Gastrocnemius medialis (tissue), 4 donors: ENCODE measurements around the gene FAAP20. TPM values are rescaled to one million over a fixed set of nuclear protein-coding genes. Genes with fewer than 3 reads are reported as not detected.

Experiments
- ATAC-seq, 2 donors: fragments of 150-250 bp; one replicate each; pipeline ENCODE4 v1.9.1; 2016
- DNase-seq, 2 donors: peaks; one replicate each; pipeline ENCODE4 v3.0.0-alpha.2; 2019
- H3K27ac ChIP-seq, 4 donors: fragments of 200-600 bp; sonication (generic); 1 replicate in 1 of 4; 2 replicates in 3 of 4; pipeline ENCODE4 v1.5.1; 2016 to 2018; ENCODE audit warnings: mild to moderate bottlenecking in 2 of 4, moderate library complexity in 1 of 4
- H3K27me3 ChIP-seq, 3 donors: fragments of 200-600 bp; sonication (generic) in 2 of 3; 1 replicate in 1 of 3; 2 replicates in 2 of 3; pipeline versions ENCODE4 v1.5.1 to v1.6.0; 2016 to 2019; ENCODE audit warnings: mild to moderate bottlenecking in 1 of 3, moderate library complexity in 1 of 3
- H3K36me3 ChIP-seq, 2 donors: fragments of 200-600 bp; sonication (generic) in 1 of 2; one replicate each; pipeline ENCODE4 v1.5.1; 2017 to 2018
- H3K4me1 ChIP-seq, 2 donors: fragments of 200-600 bp; sonication (generic) in 1 of 2; one replicate each; pipeline ENCODE4 v1.5.1; 2016 to 2017; ENCODE audit warnings: mild to moderate bottlenecking in 2 of 2
- H3K4me3 ChIP-seq, 4 donors: fragments of 200-600 bp; sonication (generic) in 3 of 4; 1 replicate in 1 of 4; 2 replicates in 3 of 4; pipeline ENCODE4 v1.5.1; 2016 to 2019; ENCODE audit warnings: mild to moderate bottlenecking in 2 of 4
- H3K9me3 ChIP-seq, 3 donors: fragments of 200-600 bp; sonication (generic) in 2 of 3; 1 replicate in 1 of 3; 2 replicates in 2 of 3; pipeline ENCODE4 v1.5.1; 2016 to 2019
- CTCF ChIP-seq, 5 experiments: fragments of 450-650 bp in 3 of 5; fragments of 200-600 bp in 2 of 5; sonication (generic) in 2 of 5; IDR thresholded peaks in 4 of 5; conservative IDR thresholded peaks in 1 of 5; 1 replicate in 4 of 5; 2 replicates in 1 of 5; pipeline ENCODE4 v1.5.1; 2016 to 2019; ENCODE audit warnings: antibody characterized with exemption in 5 of 5, mild to moderate bottlenecking in 3 of 5, moderate library complexity in 3 of 5
- POLR2A ChIP-seq, 2 donors: fragments of 450-650 bp; IDR thresholded peaks; one replicate each; pipeline ENCODE4 v1.6.1; 2017; ENCODE audit warnings: antibody characterized with exemption in 2 of 2, mild to moderate bottlenecking in 2 of 2, moderate library complexity in 2 of 2
- in situ Hi-C, 4 donors: fragments of 200-750 bp; cut with MboI; loops; one replicate each; pipeline versions ENCODE4 v1.15.0 to v1.8.0; 2017; ENCODE audit warnings: low sequenced_read_pairs in 4 of 4
- intact Hi-C: fragments of 100-400 bp; cut with DNase I; formaldehyde crosslinking; loops from one replicate; pipeline ENCODE4 v1.15.1; 2023; ENCODE audit warnings: low total_unique reads
- total RNA-seq, 4 donors: library from RNA; depleted of rRNA; stranded (reverse); fragments of >200 nt; gene quantifications; one replicate each; pipeline versions ENCODE4 v1.1.0 to v1.2.3, GENCODE V29; 2016

Gene FAAP20
- total RNA-seq, 4 donors from 2014 or later, result 12.1 to 26.2 (median 17.3) TPM

- intact Hi-C loops (no loop called here), in situ Hi-C loops (no loop called here)
- peaks cover 0 to 6% of the 10 kb centered on the region in 2 donors for H3K4me1 ChIP-seq
- no peak overlapping the region for H3K4me3 ChIP-seq
- no peaks in the 10 kb centered on the region for H3K36me3 ChIP-seq
- DNase-seq (no peak), ATAC-seq (no peak)
- no peak overlapping the region for H3K27ac ChIP-seq
- peaks cover 0 to 9% (median 3%) of the 10 kb centered on the region in 3 donors for H3K27me3 ChIP-seq
- no peak for TF ChIP-seq POLR2A (IDR thresholded peaks at IDR 0.05)
- H3K9me3 ChIP-seq, result no peaks in the 10 kb centered on the region
Measured at GRCh38 chr1:2172012-2172411, 22.6 kb downstream of the FAAP20 start.

- intact Hi-C loops, result no loop called here
- H3K27me3 ChIP-seq, result peaks cover 0 to 11% (median 3%) of the 10 kb centered on the region in 3 donors
- H3K4me3 ChIP-seq, result no peak overlapping the region
- in situ Hi-C loops, result no loop called here
- TF ChIP-seq CTCF (IDR thresholded peaks at IDR 0.05 in 4 of 5, conservative IDR thresholded peaks at IDR 0.05 in 1 of 5) (no peak), POLR2A (IDR thresholded peaks at IDR 0.05) (no peak)
- H3K4me1 ChIP-seq, result peaks cover 0 to 6% of the 10 kb centered on the region in 2 donors
- ATAC-seq (no peak), DNase-seq (no peak)
- no peaks in the 10 kb centered on the region for H3K9me3 ChIP-seq
- H3K36me3 ChIP-seq, result no peaks in the 10 kb centered on the region
- no peak overlapping the region for H3K27ac ChIP-seq
Measured at GRCh38 chr1:2170211-2170610, 24.4 kb downstream of the FAAP20 start.

- ATAC-seq, result no peak
- Histone ChIP-seq H3K9me3 (no peaks in the 10 kb centered on the region), H3K4me1 (no peaks in the 10 kb centered on the region), H3K4me3 (no peak overlapping the region), H3K27me3 (peaks cover 0 to 11% (median 3%) of the 10 kb centered on the region in 3 donors), H3K36me3 (no peaks in the 10 kb centered on the region), H3K27ac (no peak overlapping the region)
- in situ Hi-C loops, result no loop called here
- intact Hi-C loops, result no loop called here
- no peak for DNase-seq
- TF ChIP-seq POLR2A (IDR thresholded peaks at IDR 0.05) (no peak), CTCF (IDR thresholded peaks at IDR 0.05 in 4 of 5, conservative IDR thresholded peaks at IDR 0.05 in 1 of 5) (no peak)
Measured at GRCh38 chr1:2169200-2169836, 25.3 kb downstream of the FAAP20 start.

DNA sequence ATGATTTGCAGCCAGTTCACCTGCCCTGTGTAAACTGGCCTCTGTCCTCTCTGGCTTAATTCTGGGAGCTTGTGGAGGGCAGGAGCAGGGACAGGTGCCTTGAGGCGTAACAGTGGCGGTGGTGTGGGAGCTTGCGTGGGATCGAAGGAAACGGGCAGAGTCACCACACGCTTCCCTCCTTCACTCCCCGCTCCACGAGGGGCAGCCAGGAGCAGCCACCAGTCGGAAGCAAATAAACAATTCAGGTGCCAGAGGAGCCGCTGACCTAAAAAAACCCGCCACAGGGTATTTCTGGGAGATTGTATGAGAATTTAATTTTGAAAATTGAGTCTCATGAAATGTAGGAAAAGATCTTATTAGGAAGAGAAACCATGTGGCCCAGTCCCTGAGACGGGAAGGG, 26.0 kb downstream of the FAAP20 start:
- Histone ChIP-seq H3K9me3 (no peaks in the 10 kb centered on the region), H3K27me3 (peaks cover 0 to 11% (median 3%) of the 10 kb centered on the region in 3 donors), H3K27ac (no peak overlapping the region), H3K4me1 (no peaks in the 10 kb centered on the region), H3K4me3 (no peak overlapping the region), H3K36me3 (no peaks in the 10 kb centered on the region)
- intact Hi-C loops (no loop called here), in situ Hi-C loops (no loop called here)
- no peak for ATAC-seq
- no peak for DNase-seq
- no peak for TF ChIP-seq POLR2A (IDR thresholded peaks at IDR 0.05)
- no peak for TF ChIP-seq CTCF (IDR thresholded peaks at IDR 0.05 in 4 of 5, conservative IDR thresholded peaks at IDR 0.05 in 1 of 5)

DNA sequence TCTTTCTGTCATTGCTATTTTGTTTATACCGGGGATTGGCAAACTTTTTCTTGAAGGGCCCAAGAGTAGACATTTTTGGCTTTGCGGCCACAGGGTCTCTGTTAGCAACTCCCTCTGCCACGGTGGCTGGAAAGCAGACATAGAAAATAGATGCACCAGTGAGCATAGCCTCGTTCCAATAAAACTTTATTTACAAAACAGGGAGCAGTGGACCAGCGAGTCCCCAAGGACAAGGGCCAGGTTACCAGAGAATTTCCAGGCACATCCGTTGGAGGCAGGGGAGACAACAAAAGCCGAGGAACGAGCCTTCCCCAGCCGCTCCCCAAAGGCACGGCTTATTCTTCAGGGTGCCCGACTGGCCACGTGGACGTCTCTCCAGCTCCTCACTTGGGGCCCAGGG, 26.5 kb downstream of the FAAP20 start:
- ATAC-seq, result no peak
- in situ Hi-C loops, result no loop called here
- no peaks in the 10 kb centered on the region for H3K9me3 ChIP-seq
- no peak for DNase-seq
- no peaks in the 10 kb centered on the region for H3K36me3 ChIP-seq
- no peak overlapping the region for H3K27ac ChIP-seq
- H3K4me1 ChIP-seq, result no peaks in the 10 kb centered on the region
- intact Hi-C loops, result no loop called here
- TF ChIP-seq POLR2A (IDR thresholded peaks at IDR 0.05) (no peak), CTCF (IDR thresholded peaks at IDR 0.05 in 4 of 5, conservative IDR thresholded peaks at IDR 0.05 in 1 of 5) (no peak)
- peaks cover 0 to 11% (median 3%) of the 10 kb centered on the region in 3 donors for H3K27me3 ChIP-seq
- H3K4me3 ChIP-seq, result no peak overlapping the region
